Right hindlimb (tissue), 1 donor: ENCODE data around the gene RPS6KA3.
"Not testable (repeated sequence)": the region's sequence is repeated elsewhere in the genome, so short reads cannot be mapped to it uniquely, and the experiment has no call there.

ENCODE experiments used
- DNase-seq: peaks from one replicate; pipeline ENCODE4 v3.0.0-alpha.2; 2018

Gene RPS6KA3

DNA sequence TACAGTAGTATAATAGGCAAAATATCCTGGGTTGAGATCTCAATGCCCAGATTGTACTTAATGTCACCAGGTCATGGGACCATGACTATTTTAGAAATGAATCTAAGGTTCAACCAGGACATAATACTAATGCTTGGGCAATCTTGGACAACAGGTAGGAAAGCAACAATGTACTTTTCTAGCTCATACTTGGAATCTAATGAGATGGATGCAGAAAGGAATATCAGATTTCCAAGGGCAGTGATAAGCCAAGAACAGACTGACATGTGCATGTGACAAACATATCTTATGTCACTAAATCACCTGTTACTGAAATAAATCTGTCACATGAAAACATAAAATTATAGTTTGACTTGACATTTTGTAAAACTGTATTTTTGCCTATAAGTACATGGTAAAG lies 51.1 kb downstream of the RPS6KA3 start:
- DNase-seq: no peak

DNA sequence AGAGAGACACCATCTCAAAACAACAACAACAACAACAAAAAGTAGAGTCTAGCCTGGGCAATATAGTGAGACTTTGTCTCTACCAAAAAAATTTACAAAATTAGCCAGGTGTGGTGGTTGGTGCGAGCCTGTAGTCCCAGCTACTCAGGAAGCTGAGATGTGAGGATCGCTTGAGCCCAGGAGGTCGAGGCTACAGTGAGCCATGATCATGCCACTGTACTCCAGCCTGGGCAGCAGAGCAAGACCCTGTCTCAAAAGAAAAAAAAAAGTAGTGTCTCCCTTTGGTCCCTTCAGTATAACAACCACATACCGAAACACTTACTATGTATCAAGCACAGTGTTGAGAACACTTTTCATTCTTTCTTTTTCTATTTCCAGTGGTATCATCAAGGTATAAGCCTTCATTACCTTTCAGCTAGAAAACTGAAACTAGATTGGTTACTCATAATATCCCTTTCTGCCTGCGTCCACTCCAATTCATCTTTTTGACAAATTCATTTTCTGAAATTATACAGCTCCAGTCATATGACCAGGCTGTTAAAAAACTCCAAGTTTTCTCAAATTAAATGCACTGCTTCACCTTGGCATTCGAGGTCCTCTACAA lies 54.1 kb downstream of the RPS6KA3 start:
- DNase-seq: no peak

DNA sequence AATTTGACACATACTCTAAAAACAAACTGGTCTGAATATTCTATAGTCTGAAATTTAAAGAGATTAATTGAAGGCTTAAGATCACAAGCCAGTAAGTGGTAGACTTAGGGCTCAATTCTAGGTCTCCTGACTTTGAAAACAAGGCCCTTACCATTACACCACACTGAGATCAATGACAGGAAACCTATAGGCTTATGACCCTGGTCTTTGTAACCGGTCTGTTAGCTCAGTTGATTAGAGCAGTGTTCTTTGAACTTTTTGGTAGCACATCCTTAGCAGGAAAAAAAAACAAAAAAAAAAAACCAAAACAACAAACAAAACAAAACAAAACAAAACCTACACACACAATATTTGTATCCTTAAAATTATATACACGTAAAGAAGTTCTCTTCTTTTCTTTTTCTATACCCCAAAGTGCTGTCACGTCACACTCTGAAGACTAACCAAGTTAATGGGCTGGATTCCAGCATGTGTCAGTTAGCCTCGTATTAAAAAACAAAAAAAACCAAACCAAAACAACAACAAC lies 55.4 kb downstream of the RPS6KA3 start:
- no peak for DNase-seq

DNA sequence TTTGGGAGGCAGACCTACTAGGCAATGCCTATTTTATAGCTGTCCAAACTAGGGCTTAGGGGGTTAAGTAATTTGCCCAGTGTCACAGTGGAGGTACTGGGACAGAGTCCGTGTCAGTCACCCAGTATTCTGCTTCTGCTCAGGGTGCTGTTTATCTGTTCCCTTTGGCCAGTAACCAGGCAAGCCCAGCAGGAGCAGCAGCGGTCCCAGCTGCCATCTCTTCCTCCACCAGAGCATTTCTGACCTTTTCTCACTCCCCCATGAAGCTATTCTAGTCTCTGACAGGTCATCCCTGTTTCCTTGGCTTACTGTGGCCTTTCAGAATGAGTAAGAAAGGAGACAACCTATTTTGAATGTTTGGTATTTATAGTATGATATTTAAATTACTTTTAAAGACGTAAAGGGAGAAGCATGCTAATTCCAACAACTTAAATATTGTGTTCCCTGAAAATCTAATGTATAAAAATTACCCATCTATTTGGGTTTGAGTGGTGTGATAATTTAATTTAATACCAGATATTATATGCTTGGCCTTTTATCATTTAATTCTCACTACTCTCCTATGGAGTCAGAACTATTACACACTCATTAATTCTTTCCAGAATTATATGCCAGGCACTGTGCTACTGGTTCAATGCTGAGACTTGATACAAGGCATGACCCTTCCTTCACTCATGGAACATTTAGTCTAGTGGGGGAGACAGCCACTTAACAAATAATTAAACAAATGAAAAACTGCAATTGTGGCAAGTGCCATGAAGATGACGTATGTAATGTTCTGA lies 60.6 kb downstream of the RPS6KA3 start:
- no peak for DNase-seq

DNA sequence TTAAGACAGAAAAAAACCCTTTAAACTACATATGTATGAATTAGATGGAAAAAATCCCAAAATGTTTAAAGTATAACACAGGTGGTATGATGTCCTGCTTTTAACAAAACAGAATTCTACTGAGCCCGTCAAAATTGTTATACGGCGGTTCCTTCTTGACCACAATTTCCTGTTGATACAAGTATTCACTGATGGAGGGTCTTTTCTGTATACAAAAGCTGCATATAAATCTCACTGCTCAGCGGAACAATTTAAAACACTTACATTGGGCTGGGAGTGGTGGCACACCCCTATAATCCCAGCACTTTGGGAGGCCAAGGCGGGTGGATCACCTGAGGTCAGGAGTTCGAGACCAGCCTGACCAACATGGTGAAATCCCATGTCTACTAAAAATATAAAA lies 62.4 kb downstream of the RPS6KA3 start:
- no peak for DNase-seq

DNA sequence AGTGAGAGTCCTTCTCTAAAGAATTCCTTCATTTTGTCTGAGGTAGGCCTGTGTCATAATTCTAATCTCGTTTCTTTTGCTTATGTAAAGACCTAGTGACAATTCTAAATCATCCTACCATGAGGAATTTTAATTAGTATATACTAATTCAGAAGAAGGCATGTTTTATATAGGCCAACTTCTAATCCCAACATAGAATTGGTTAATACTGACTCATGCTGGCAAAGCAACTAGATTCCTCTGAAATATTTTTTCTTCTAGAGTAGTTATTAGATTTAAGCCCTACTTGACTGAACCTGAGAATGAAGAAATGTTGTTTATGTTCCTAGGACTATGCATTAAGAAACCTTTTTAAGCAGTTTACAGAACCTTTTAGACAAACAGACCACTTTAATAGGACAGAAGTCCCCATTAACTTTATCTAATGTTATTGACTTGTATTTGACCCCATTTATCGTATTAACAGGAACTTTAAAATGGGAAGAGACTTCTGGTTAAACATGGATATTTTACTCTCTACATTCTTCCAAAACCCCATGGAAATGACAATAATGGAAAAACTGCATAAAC lies 69.0 kb downstream of the RPS6KA3 start:
- no peak for DNase-seq

DNA sequence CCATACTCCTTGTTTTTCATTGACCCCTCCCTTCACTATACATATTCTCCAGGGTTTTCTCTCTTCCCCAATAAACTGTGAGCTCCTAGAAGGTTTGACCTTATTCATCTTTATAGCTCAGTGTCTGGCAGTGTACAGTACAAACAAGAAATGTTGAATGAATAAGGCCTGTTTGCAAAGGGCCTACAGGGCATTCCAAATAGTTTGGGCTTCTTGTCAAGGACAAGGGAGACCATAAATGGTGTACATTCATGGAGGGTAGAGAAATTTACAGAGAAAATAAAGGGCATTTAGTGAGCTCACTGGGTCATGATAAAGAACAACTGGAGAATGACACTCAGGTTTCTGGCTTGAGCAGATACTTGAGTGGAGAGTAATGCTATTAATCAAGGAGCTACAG lies 77.5 kb downstream of the RPS6KA3 start:
- no peak for DNase-seq

DNA sequence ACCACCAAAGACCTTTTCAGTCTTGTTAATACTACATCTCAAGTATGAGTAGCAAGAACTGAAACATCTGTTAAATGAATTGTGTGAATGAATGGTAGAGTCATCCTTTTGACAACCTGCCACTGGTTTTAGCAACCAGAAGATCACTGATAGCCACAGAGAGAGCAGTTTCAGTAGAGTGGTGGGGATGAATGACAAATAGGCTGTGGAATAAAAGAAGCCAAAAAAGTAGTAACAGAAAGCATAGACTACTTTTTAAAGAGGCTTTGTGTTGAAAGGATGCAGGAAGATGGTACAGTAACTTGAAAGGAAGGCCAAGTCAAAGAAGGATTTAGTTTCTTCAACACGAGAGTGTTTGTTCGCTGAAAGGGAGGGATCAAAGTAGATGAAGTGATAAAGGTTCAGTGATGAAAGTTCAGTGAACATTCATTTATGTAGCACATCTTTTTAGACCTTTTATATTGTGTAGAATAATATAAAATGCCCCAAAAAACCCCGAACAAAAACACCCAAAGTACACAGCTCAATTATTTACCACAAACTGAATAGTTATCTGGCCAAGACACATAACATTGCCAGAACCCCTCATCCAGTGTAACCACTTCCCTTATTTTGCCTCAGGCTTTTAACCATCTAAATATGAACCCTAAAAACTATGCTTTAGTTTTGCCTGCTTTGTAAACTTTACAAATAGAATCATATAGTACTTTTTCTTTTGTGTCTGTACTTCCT lies 84.9 kb downstream of the RPS6KA3 start:
- DNase-seq: no peak

DNA sequence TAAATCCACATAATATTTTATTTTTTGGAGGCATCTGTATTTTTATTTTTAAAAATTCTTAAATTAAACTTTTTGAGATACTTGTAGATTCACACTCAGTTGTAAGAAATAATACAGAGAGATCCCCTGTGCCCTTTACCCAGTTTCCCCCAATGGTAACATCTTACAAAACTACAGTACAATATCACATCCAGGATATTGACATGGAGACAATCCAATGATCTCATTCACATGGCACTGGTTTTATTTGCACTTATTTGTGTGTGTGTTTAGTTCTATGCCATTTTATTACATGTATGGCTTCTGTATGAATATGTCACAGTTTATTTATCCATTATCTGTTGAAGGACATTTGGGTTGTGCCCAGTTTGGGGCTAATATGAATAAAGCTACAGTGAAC lies 89.6 kb downstream of the RPS6KA3 start:
- no peak for DNase-seq

DNA sequence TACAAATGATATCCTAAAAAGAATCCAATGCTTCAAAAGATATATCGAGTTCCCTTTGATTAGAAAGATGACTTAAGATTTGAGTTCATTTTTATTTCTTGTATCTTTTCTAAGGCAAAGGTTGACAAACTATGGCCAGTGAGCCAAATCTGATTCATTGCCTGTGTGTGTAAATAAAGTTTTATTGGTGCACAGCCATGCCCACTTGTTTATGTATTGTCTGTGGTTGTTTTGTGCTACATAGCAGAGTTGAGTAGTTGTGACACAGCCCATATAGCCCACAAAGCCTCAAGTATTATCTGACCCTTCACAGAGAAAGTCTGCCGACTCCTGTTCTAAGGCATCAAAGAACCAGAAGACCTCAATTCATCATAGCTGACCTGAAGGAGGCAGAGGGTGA lies 92.9 kb downstream of the RPS6KA3 start:
- no peak for DNase-seq

DNA sequence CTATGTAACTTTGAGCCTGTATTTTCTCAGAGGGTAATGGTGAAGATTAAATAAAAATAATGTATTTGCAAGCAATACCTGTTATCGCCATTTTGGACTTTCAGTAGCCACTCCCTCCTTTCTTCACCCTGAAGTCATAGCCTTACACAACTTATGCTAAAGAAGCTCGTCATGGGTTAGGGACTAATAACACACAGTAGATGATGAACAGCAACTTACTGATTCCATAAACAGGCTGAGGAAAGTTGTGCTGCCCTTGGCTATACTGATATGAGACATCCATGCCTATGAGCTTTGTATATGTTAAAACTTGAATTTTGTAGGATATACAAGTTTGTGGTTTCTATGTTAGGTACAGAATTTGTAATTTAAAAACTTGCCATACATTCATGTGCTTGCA lies 93.4 kb downstream of the RPS6KA3 start:
- DNase-seq: no peak

DNA sequence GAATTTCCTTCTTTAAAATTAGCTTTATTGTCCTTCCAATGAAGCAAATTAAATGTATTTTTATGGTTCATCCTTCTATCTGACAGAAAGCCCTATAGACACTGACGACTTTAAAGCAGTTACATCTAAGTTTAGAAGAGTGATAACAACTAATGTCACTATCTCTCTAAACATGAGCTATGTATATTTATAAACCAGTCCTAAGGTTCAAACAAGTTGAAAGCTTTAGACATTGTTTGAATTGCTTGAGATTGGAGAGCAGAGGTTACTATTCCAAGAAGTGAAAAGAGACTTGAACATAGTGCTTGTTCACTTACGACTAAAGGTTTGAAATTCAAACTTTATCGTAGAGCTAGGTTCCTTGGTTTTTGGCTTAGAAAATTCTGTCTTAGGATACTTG lies 94.8 kb downstream of the RPS6KA3 start:
- no peak for DNase-seq

DNA sequence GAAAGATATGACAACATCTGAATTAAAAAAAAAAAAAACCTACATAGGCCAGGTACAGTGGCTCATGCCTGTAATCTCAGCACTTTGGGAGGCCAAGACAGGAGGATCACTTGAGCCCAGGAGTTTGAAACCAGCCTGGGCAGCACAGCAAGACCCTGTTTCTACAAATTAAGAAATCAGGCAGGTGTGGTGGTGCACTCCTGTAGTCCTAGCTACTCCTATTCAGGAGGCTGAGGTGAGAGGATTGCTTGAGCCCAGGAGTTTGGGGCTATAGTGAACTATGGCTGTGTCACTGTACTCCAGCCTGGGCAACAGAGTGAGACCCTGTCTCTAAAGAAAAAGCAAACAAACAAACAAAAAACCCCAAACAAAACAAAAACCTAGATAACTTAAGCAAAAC lies 104.2 kb downstream of the RPS6KA3 start:
- not testable (repeated sequence) for DNase-seq

DNA sequence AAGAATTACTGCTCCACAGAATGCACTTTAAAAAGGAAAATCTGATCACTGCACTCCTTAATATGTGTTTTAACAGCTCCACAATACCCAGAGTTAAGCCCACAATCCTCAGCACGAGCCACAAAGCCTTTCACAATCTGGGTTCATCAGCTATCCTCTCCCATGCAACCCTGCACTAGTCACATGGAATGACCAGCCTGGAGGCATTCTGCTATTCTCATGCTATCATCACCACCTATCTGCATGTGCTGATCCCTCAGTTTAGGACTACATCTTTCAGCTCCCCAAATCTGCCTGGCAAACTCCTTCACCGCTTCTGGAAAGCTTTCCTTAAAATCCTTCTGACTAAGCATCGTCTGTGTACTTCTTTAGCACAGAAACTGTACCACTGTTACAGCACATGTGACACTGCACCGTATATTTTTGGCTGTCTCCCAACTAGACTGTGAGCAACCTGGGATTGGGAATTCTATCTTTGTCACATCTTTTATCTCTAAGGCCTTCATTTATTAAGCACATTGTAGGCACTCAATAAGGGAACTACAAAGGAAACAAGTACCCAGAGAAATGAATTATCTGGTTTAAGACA lies 106.8 kb downstream of the RPS6KA3 start:
- DNase-seq: no peak

DNA sequence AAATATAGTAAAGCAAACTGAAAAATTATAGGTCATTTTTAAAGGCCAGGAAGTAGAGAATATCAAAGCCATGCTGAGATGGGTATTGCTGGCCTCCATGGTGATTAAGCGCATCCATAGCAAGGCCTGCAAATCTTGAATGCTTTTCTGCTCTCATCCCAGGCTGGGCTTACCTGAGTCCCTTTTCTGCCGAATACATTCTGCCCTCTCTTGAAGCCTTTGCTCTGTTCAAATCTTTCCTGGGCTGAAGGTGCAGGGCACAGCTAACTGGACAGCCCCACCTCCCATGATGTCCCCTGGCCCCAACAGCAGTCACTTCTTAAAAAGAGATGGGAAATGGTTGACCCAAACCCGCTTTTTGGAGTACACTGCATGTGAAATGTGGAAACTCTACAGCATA lies 115.0 kb downstream of the RPS6KA3 start:
- no peak for DNase-seq

DNA sequence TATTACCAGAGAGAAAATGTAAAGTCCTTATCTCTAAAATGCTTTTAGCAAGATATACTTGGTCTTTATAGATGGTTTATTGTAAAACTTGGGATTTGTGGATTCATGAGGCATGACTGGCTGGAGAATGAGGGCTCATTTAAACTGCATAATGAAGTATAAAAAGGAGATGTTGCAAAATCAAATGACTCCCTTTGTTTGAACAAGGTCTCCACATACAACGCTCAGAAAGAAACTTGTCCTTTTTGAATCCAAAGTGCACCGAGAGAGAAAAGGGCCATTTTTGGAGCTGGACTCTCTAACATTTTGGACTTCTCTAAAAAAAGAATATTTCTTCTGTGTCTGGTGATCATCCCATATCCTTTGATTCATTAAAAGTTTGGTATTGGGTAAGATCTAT lies 117.4 kb downstream of the RPS6KA3 start:
- DNase-seq: no peak

DNA sequence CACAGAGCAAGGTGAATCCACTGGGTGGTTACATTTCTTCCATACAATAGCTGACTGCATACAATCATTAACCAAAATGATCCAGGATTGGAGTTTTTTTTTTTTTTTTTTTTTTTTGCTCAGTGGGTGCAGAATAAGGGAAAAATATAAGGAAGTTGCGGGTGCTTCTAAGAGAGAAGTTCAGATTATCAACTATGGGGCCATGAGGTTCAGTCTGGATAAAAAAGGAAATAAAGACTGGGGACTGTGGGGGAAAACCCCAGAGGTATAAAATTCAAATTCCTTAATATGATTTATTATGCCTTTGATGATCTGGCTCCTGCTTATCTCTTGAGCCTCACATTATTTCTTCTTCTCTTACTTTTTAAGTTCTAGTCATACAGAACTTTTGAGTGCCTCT lies 119.1 kb downstream of the RPS6KA3 start:
- no peak for DNase-seq

DNA sequence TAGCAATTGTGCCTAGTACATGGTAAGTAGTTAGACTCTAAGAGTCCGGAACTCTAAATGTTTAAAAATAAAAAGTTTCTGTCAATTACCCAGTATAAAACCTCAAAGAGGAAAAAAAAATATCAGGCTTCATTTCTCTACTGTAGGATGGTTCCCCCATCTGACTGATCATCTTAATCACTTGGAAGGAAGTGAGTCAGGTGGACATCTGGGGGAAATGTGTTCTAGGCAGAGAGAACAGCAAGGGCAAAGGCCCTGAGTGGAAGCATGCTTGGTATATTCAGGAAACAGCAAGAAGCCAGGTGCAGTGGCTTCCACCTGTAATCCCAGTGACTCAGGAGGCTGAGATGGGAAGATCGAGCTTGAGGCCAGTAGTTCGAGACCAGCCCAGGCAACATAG lies 122.2 kb downstream of the RPS6KA3 start:
- DNase-seq: no peak

DNA sequence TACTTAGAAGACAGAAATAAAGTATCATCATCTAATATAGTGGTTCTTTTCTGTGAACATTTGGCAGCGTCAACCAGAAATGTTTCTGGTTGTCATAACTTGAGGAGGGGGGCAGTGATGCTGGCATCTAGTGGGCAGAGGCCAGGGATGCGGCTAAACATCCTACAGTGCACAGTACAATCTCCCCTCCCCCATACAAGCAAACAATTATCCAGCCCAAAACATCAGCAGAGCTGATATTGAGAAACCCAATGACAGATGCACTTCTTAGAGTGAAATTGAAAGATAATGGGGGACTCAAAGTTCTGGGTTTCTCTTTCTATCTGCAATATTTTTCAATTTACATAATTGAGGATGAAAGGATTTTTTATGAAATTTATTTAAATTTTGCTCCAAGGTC lies 123.1 kb downstream of the RPS6KA3 start:
- no peak for DNase-seq

DNA sequence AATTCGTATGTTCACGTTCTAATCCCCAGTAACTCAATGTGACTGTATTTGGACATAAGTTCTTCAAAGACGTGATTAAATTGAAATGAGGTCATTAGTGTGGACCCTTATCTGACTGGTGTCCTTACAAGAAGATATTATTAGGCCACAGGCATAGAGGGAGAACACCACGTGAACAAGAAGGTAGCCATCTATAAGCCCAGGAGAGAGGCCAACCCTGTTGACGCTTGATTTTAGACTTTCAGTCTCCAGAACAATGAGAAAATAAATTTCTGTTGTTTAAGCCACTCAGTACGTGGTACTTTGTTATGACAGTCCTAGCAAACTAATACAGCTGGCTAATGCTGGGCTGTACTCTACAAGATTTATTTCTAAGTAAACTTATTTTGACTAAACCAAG lies 123.6 kb downstream of the RPS6KA3 start:
- DNase-seq: no peak

DNA sequence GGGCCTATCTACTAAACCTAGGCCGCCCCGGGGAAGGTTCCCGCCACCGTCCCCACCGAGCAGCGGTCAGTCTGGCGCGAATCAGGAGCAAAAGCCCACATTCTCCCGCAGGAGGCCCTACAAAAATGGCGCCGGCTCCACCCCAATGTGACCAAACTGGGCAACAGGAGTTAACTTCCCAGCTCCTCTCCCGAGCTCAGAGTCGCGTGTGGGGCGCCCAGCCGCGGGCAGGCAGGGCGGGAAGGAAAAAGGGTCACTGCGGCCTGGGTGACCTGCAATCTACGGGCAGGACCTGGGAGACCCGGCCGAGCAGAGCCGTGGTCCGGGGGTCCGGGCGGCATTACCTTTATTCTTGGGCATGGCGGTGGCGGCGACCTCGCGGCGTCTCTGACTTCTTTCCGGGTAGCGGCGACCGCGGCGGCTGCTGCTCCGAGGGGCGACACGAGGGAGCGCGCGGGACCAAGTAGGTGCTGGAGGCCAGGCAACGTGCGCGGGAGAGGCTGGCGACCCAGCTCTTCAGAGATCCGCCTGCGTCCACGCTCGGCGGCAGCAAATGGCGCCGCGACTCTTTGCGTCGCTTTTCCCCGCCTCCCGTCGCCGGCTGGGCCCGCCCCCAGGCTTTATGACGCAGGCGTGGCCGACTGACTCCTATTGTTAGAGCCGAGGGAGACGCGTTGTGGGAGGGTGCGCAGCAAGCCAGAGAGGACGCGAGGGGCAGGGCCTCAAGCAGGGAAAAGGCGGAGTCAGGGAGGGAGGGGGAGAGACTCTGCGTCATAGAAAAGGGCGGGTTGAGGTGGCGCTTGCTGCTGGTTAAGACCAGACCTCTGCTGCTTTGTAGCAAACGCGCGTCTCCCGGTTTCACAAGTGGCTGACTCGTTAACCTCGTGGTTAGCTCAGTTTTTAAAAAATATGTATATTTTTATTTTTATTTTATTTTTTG lies 125.2 kb downstream of the RPS6KA3 start, which contains the start of gene EIF1AX:
EIF1AX (minus strand) TSS at position 558 of the 940 bp plus-strand sequence; CDS start at position 360, 198 bp downstream.
- peak; percentile 97 for DNase-seq

DNA sequence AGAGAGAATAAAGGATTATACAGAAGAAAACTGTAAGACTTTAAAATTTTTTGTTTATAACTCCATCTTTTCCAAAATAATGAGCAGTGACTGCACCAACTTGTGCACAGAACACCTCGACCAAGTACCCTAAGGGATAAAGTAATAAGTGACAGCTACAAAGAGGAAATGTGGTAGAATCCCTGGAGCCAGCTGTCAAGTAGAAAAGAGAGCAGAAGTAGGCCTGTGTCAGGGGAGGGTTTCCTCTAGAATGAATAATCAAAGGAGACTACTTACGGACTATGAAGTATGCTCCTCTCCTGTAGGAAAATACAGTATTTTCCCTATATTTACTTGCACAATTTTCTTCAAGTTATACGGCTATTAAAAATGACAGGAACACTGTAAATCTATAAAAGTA lies 126.3 kb downstream of the RPS6KA3 start:
- no peak for DNase-seq
